ENCODE data around the gene MEX3D.

DNA sequence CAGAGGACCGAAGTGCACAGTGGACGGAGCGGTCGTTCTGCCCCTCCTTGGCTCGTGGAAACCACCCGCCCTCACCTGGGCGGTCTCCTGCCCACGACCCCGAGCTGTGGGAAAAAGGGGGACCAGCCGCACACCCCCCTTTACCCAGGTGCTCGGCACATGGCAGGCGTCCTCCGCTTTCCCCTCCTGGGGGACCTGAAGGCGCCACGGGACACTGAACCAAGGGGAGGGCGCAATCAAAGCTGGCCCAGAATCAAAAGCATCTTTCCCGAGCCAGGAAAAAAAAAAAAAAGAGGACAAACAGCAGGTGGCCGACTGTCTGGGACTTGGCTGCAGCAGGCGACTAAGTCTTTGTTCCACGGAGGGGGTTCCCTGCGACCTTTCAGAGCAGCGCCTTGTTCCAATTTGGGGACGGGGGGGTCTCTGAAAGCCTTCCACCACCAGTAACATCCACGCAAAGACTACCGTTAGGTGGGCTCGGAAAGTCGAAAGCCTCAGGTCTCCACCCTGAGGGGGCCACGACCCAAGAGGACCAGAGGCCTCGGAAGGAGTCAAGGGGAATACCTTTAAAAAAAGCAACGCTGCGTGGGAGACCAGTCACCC is 23.4 kb upstream of the MEX3D start:
- TF ChIP-seq CTCF (IDR thresholded peaks at IDR 0.05) = no peak
- no peak for TF ChIP-seq POLR2A (IDR thresholded peaks at IDR 0.05)

Data from right lobe of liver (tissue), 4 donors.